Measurements from ENCODE around the gene GABRD. TPM values are rescaled to one million over a fixed set of nuclear protein-coding genes. Genes with fewer than 3 reads are reported as not detected.

The GABRD gene
- polyA plus RNA-seq, 1 experiment = not detected

GRCh38 chr1:2059290-2059953 is 40.3 kb downstream of the GABRD start:
- ChIA-PET CTCF (interaction anchor here (0.9 kb wide), 1 partner anchor 15 kb away, joined by 3 read pairs; no protein-coding TSS in a partner anchor), POLR2A (no interaction called here)
- H3K4me3 ChIP-seq (ENCODE audit: low read depth, low read length) = no peak overlapping the region
- no peaks in the 10 kb centered on the region for H3K27me3 ChIP-seq (ENCODE audit: control insufficient read depth, insufficient read depth, low read length)
- DNase-seq (ENCODE audit: low read depth) = no peak
- TF ChIP-seq, protein P1, sequence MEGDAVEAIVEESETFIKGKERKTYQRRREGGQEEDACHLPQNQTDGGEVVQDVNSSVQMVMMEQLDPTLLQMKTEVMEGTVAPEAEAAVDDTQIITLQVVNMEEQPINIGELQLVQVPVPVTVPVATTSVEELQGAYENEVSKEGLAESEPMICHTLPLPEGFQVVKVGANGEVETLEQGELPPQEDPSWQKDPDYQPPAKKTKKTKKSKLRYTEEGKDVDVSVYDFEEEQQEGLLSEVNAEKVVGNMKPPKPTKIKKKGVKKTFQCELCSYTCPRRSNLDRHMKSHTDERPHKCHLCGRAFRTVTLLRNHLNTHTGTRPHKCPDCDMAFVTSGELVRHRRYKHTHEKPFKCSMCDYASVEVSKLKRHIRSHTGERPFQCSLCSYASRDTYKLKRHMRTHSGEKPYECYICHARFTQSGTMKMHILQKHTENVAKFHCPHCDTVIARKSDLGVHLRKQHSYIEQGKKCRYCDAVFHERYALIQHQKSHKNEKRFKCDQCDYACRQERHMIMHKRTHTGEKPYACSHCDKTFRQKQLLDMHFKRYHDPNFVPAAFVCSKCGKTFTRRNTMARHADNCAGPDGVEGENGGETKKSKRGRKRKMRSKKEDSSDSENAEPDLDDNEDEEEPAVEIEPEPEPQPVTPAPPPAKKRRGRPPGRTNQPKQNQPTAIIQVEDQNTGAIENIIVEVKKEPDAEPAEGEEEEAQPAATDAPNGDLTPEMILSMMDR (IDR thresholded peaks at IDR 0.05; ENCODE audit: insufficient read depth, low read depth, low read length) = no peak
- no peaks in the 10 kb centered on the region for H3K36me3 ChIP-seq (ENCODE audit: control insufficient read depth, insufficient read depth, low read length)

DNA sequence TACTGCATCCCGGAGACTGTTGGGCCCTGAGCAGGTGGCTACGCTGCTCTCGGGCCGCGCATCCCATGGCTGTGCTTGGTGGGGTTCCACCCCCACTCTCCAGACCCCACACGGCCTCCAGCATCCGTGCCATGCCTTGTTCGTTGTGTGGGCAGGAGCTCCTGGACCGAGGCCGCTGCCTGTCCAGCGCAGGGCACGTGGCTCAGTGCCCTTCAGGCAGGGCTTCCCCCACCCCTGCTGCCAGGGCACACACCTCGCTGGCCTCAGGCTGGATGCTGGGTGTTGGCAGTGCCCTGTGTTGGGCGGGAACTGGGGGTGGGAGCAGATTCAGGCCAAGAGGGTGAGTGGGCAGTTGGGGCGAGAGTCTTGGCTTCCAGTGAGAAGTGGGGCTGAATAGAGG is 40.9 kb downstream of the GABRD start:
- TF ChIP-seq, protein P1 (IDR thresholded peaks at IDR 0.05; ENCODE audit: insufficient read depth, low read depth, low read length) = no peak
- ChIA-PET CTCF (no interaction called here), POLR2A (no interaction called here)
- Histone ChIP-seq H3K27me3 (ENCODE audit: control insufficient read depth, insufficient read depth, low read length) (no peaks in the 10 kb centered on the region), H3K4me3 (ENCODE audit: low read depth, low read length) (no peak overlapping the region), H3K36me3 (ENCODE audit: control insufficient read depth, insufficient read depth, low read length) (no peaks in the 10 kb centered on the region)
- DNase-seq (ENCODE audit: low read depth) = no peak

DNA sequence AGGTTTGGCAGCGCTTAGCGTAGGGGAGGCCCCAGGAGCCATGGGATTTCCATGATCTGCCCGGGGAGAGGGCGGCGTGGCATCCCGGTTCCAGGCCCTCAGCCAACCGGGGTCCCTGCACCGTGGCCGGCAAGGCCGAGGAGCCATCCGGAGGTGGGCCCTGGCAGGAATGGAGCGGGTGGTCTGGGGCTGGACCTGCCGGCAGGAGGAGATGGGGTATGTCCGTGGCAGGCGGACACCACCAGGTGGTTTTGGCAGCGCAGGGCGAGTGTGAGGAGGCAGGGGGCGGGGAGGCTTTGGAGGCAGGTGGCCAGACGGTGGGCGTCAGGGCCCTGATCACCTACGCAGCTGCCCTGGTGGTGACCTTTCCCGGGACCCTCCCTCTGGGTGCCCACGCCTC is 41.4 kb downstream of the GABRD start:
- ChIA-PET POLR2A (no interaction called here), CTCF (no interaction called here)
- TF ChIP-seq, protein P1 (IDR thresholded peaks at IDR 0.05; ENCODE audit: insufficient read depth, low read depth, low read length) = no peak
- Histone ChIP-seq H3K27me3 (ENCODE audit: control insufficient read depth, insufficient read depth, low read length) (no peaks in the 10 kb centered on the region), H3K36me3 (ENCODE audit: control insufficient read depth, insufficient read depth, low read length) (no peaks in the 10 kb centered on the region), H3K4me3 (ENCODE audit: low read depth, low read length) (no peak overlapping the region)
- DNase-seq (ENCODE audit: low read depth) = no peak

GRCh38 chr1:2061065-2061778 is 42.1 kb downstream of the GABRD start:
- no peaks in the 10 kb centered on the region for H3K27me3 ChIP-seq (ENCODE audit: control insufficient read depth, insufficient read depth, low read length)
- DNase-seq (ENCODE audit: low read depth) = no peak
- no peak overlapping the region for H3K4me3 ChIP-seq (ENCODE audit: low read depth, low read length)
- no peaks in the 10 kb centered on the region for H3K36me3 ChIP-seq (ENCODE audit: control insufficient read depth, insufficient read depth, low read length)
- ChIA-PET CTCF (no interaction called here), POLR2A (no interaction called here)
- TF ChIP-seq, protein P1 (IDR thresholded peaks at IDR 0.05; ENCODE audit: insufficient read depth, low read depth, low read length) = no peak

DNA sequence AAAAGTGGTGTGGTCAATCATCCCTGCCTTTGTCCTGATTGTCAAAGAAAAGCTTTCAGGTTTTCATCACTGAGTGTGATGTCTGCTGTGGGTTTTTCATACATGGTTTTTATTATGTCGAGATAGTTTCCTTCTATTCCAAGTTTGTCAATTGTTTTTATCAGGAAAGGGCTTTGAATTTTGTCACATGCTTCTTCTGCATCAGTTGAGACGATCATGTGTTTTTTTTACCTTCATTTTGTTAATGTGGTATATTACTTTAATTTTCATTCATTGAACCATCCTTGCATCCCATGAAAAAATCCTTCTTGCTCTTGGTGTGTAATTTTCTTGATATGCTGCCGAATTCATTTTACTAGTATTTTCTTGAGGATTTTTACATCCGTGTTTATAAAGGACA is 46.6 kb downstream of the GABRD start:
- TF ChIP-seq, protein P1 (IDR thresholded peaks at IDR 0.05; ENCODE audit: insufficient read depth, low read depth, low read length) = no peak
- no peaks in the 10 kb centered on the region for H3K27me3 ChIP-seq (ENCODE audit: control insufficient read depth, insufficient read depth, low read length)
- H3K4me3 ChIP-seq (ENCODE audit: low read depth, low read length) = no peak overlapping the region
- CTCF ChIA-PET = no interaction called here
- no peak for DNase-seq (ENCODE audit: low read depth)
- H3K36me3 ChIP-seq (ENCODE audit: control insufficient read depth, insufficient read depth, low read length) = no peaks in the 10 kb centered on the region
- POLR2A ChIA-PET = no interaction called here

Measured in BJ (cell line).